ENCODE data around the gene ELAVL1.

GRCh38 chr19:8030960-8031359 lies 25.5 kb upstream of the ELAVL1 start:
- TF ChIP-seq, protein P1, sequence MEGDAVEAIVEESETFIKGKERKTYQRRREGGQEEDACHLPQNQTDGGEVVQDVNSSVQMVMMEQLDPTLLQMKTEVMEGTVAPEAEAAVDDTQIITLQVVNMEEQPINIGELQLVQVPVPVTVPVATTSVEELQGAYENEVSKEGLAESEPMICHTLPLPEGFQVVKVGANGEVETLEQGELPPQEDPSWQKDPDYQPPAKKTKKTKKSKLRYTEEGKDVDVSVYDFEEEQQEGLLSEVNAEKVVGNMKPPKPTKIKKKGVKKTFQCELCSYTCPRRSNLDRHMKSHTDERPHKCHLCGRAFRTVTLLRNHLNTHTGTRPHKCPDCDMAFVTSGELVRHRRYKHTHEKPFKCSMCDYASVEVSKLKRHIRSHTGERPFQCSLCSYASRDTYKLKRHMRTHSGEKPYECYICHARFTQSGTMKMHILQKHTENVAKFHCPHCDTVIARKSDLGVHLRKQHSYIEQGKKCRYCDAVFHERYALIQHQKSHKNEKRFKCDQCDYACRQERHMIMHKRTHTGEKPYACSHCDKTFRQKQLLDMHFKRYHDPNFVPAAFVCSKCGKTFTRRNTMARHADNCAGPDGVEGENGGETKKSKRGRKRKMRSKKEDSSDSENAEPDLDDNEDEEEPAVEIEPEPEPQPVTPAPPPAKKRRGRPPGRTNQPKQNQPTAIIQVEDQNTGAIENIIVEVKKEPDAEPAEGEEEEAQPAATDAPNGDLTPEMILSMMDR (IDR thresholded peaks at IDR 0.05; ENCODE audit: poor library complexity, severe bottlenecking): no peak
- TF ChIP-seq EZH2 (IDR thresholded peaks at IDR 0.05; ENCODE audit: borderline replicate concordance, insufficient read depth, low read length, poor library complexity, severe bottlenecking) (no peak), REST (IDR thresholded peaks at IDR 0.05; ENCODE audit: borderline replicate concordance) (no peak), MXI1 (conservative IDR thresholded peaks at IDR 0.05; ENCODE audit: poor library complexity, severe bottlenecking) (no peak)

Measured in neural cell (in vitro differentiated cells).